Activated T-helper 2 cell treated with anti-CD3 and anti-CD28 coated beads, Interferon-gamma antibody, Interleukin-2, Interleukin-4, amounts not matched to agents 10 μg/mL and 5 μg/mL and 100 μg/mL, durations not matched to agents 14 hours and 24 hours and 36 hours (primary cell): ENCODE results near the gene EPC1. TPM values are rescaled to one million over a fixed set of nuclear protein-coding genes. Genes with fewer than 3 reads are reported as not detected.

Experiments
- DNase-seq: peaks from one replicate; pipeline ENCODE4 v3.0.0; 2021; ENCODE audit warnings: low spot score
- H3K27ac Mint-ChIP-seq: one replicate; pipeline ENCODE4 v1.8.0; 2021; ENCODE audit warnings: mixed read lengths
- H3K27me3 Mint-ChIP-seq: one replicate; pipeline ENCODE4 v1.8.0; 2021; ENCODE audit warnings: low read depth, mixed read lengths
- H3K36me3 Mint-ChIP-seq: one replicate; pipeline ENCODE4 v1.8.0; 2021; ENCODE audit warnings: low read depth, mixed read lengths
- H3K4me1 Mint-ChIP-seq: one replicate; pipeline ENCODE4 v1.8.0; 2021; ENCODE audit warnings: low read depth, mixed read lengths
- H3K4me3 Mint-ChIP-seq: one replicate; pipeline ENCODE4 v1.8.0; 2021; ENCODE audit warnings: low read depth, mild to moderate bottlenecking, moderate library complexity, mixed read lengths
- H3K9me3 Mint-ChIP-seq: one replicate; pipeline ENCODE4 v1.8.0; 2021; ENCODE audit warnings: mixed read lengths
- intact Hi-C: fragments of 100-400 bp; cut with micrococcal nuclease; formaldehyde crosslinking; loops from one replicate; pipeline ENCODE4 v1.15.1; 2023
- total RNA-seq: library from RNA; stranded (reverse); gene quantifications from 2 replicates; pipeline ENCODE4 v1.2.3, GENCODE V29; 2022

EPC1 gene
- total RNA-seq, 1 donor from 2014 or later: 35.3 TPM

DNA sequence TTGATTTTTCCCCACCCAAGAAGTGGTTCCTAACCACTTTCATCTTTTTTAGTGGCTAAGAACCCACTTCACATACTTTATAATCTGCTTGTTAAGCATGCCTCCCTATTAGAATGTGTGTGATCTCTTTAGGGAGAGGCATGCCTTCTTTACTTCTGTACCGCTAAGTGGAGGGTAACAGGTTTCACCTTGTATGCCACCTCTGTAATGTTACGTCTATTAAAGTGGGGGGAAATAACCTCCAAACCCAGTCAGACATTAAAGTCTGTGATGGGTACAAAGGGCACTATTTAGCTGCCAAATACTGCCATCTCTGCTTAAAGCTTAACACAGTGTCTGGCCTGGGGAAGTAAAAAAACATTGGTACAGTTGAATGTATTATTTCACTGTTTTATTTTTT lies 51.9 kb downstream of the EPC1 start:
- Mint-ChIP-seq H3K27me3 (no peaks in the 10 kb centered on the region), H3K27ac (no peak overlapping the region), H3K36me3 (peaks cover 18% of the 10 kb centered on the region), H3K4me1 (peaks cover 20% of the 10 kb centered on the region), H3K9me3 (no peaks in the 10 kb centered on the region), H3K4me3 (no peak overlapping the region)
- no peak for DNase-seq
- intact Hi-C loops: no loop called here

DNA sequence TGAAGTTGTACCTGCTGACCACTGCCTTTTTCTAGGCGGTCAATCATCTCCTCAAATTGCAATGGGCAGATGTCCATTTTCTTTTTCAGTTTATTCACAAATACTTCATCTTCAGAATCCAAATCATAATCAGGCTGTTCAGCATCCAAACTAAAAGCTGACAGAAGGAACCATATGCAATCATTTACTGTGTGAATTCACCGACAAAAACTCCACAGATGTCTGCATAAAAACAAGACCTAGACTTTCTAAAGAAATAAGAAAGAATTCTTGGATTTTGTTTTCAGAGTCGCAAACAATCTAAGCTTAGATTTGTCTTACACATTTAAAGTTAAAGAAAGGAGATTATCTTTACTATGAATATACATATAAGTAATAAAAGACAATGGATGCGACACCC lies 53.4 kb downstream of the EPC1 start:
- intact Hi-C loops: no loop called here
- no peak overlapping the region for H3K4me3 Mint-ChIP-seq
- H3K36me3 Mint-ChIP-seq: peaks cover 18% of the 10 kb centered on the region
- peaks cover 13% of the 10 kb centered on the region for H3K4me1 Mint-ChIP-seq
- H3K27me3 Mint-ChIP-seq: no peaks in the 10 kb centered on the region
- no peak for DNase-seq
- H3K9me3 Mint-ChIP-seq: no peaks in the 10 kb centered on the region
- no peak overlapping the region for H3K27ac Mint-ChIP-seq

DNA sequence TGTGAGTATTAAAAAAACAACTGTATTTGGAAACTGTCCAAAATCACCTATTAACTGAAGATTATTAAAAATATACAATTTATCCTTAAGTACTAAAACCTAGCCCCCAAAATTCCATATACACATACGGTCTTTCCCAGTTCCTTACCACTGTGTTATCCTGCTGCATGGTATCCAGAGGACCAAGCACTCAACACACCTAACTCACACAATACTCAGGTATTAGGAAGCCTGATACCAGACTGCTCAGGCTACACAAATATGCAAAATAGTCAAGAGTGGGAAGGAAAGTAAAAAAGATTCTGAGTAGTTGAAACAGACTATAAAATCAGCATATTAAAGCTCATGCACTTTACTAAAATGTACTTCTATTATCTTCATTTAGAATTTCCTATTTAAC lies 67.2 kb downstream of the EPC1 start:
- Mint-ChIP-seq H3K9me3 (no peaks in the 10 kb centered on the region), H3K4me3 (no peak overlapping the region), H3K27ac (no peak overlapping the region), H3K27me3 (no peaks in the 10 kb centered on the region), H3K36me3 (peaks cover 42% of the 10 kb centered on the region), H3K4me1 (peaks cover 2% of the 10 kb centered on the region)
- intact Hi-C loops: no loop called here
- no peak for DNase-seq

DNA sequence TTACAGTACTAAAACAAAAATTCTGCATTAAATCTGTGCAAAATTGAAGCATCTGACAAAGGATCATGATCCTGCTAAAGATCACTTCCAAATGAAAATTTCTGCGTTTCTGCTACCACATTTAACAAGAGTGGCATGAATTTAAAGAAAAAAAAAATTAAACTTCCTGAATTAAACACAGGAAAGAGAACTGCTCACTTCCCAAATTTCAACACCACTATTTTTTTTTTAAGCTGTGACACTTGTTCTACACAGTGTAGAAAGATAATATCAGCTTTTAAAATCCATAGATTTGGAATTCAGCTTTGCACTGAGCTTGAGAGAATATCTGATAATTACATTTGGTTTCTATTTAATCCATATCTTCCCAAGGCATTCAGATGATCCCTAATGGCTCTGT lies 73.6 kb downstream of the EPC1 start:
- Mint-ChIP-seq H3K4me3 (no peak overlapping the region), H3K4me1 (peaks cover 2% of the 10 kb centered on the region), H3K9me3 (no peaks in the 10 kb centered on the region), H3K27me3 (no peaks in the 10 kb centered on the region), H3K27ac (no peak overlapping the region), H3K36me3 (peaks cover 55% of the 10 kb centered on the region)
- intact Hi-C loops: no loop called here
- DNase-seq: no peak

DNA sequence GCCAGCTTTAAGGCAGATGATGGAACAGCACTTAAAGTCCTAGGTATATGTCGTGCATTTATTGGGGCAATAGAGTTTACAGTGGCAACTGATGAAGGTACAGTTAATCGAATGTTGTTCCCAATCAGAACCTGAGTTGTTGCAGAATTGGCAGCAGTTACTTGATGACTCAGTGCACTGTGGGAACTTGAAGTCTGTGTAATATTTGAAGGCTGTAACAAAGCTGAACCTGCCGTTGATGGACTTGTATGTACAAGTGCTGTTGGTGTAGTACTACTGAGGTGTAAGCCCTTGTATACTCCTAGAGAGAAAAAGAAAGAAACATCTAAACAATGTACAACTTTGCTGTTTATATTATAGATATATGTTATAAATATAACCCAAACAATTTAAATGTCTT lies 75.3 kb downstream of the EPC1 start:
- Mint-ChIP-seq H3K27ac (no peak overlapping the region), H3K4me3 (no peak overlapping the region), H3K27me3 (no peaks in the 10 kb centered on the region), H3K4me1 (peaks cover 2% of the 10 kb centered on the region), H3K36me3 (peaks cover 69% of the 10 kb centered on the region), H3K9me3 (no peaks in the 10 kb centered on the region)
- intact Hi-C loops: no loop called here
- DNase-seq: no peak

DNA sequence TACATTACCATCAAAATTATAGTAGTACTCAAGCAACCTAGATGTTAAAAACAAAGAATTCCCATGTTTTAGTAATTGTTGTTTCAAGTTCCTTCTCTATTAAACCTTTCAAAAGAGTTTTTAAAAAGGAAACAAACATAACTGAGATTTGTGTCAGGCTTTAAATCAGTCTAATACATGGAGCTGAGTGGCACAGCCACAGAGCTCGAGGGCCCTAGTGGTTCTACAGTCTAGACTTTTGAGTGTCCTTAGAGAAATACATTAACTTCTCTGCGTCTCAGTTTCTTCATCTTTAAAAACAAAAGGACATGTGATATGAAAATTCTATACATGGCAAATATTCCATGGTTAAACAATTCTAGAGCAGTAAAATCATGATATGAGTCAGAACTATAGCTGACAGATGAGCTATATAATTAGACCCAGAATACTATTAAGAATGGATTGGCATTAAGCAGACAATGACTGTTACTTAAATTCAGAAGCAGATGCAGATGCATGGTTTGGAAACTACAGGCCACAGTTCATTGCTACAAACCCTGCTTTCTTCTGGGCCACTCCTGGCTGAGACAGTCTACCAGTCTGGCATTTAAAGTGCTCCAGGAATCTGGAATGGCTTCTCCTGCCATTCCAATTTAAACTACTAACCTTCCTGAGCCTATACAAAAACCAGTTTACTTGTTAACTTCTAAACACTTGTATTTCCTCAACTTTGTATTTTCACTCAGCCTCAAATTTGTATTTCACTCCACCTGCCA lies 77.4 kb downstream of the EPC1 start:
- Mint-ChIP-seq H3K4me1 (peaks cover 2% of the 10 kb centered on the region), H3K27ac (no peak overlapping the region), H3K36me3 (peaks cover 63% of the 10 kb centered on the region), H3K4me3 (no peak overlapping the region), H3K27me3 (no peaks in the 10 kb centered on the region), H3K9me3 (no peaks in the 10 kb centered on the region)
- no peak for DNase-seq
- intact Hi-C loops: no loop called here

DNA sequence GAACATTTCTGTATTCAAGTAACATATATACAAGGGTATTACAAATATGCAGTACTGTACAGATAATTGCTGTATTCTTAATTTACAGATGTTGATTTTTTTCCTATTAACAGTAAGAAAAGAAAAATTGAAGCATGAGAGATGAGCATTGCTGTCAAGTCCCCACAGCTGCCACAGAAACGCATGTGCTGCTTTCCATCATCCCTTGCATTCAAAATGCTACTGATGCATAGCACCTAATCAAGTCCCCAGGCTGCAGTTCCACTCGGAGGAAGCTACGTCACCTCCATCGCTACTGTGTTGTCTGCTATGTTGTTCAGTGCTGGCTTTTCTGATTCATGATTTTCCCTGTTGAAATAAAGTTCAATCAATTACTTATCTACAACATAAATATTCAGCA lies 78.2 kb downstream of the EPC1 start:
- peaks cover 60% of the 10 kb centered on the region for H3K36me3 Mint-ChIP-seq
- peaks cover 2% of the 10 kb centered on the region for H3K4me1 Mint-ChIP-seq
- no peaks in the 10 kb centered on the region for H3K9me3 Mint-ChIP-seq
- DNase-seq: no peak
- intact Hi-C loops: no loop called here
- H3K27me3 Mint-ChIP-seq: no peaks in the 10 kb centered on the region
- H3K4me3 Mint-ChIP-seq: no peak overlapping the region
- no peak overlapping the region for H3K27ac Mint-ChIP-seq

DNA sequence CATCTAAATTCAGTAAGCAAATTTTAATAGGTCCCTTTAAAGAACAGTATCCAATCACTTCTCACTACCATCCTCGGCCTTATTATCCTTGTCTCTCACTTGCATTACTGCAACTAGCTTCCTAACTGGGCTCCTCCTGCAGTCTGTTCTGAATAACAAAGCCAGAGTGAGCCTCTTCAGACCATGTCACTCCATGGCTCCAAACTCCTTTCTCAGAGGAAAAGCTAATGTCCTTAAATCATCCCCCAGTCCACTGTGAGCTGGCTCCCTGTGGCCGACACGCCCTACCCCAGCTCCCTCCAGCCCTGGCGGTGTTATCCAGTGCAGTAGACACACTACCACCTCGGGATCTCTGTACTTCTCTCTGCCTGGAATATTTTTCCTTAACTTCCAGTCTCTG lies 80.0 kb downstream of the EPC1 start:
- Mint-ChIP-seq H3K4me3 (no peak overlapping the region), H3K27ac (no peak overlapping the region), H3K36me3 (peaks cover 48% of the 10 kb centered on the region), H3K4me1 (peaks cover 2% of the 10 kb centered on the region), H3K27me3 (no peaks in the 10 kb centered on the region), H3K9me3 (no peaks in the 10 kb centered on the region)
- intact Hi-C loops: no loop called here
- no peak for DNase-seq

DNA sequence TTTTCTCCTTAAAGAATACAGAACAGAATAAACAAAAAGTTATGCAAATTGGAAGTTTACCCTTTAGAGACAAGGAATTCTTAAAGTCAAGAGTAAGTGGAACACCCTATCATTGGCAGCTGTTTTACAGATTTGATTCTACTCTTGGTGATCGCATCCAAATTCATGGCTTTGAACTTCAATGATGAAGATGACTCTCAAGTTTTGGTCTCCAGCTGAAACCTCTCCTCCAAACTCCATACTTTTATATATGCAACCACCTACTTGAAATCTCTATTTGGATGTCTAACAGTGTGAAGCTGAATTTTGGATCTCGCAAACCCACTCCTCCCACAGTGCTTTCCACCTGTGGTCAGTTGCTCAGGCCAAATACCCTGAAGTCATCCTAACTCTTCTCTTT lies 80.4 kb downstream of the EPC1 start:
- Mint-ChIP-seq H3K9me3 (no peaks in the 10 kb centered on the region), H3K27ac (no peak overlapping the region), H3K36me3 (peaks cover 44% of the 10 kb centered on the region), H3K27me3 (no peaks in the 10 kb centered on the region), H3K4me3 (no peak overlapping the region), H3K4me1 (peaks cover 2% of the 10 kb centered on the region)
- intact Hi-C loops: no loop called here
- no peak for DNase-seq

DNA sequence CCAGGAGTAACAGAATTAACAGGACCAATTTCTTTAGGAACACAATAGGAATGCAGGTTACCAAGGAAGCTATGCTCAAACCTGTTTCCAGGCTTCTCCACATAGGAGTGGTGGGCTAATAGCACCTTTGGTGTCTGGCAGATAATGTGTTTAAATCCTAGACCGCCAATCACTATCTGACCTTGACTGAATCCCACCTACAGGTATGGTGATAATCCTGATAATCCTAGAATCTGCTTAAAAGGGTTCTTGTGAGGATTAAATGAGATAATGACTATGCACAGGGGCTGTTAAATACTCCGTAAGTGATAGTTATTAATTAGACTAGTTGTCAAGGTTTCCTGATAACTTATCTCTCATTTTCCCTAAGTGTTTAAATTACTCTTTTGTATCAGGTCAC lies 81.2 kb downstream of the EPC1 start:
- no peak overlapping the region for H3K27ac Mint-ChIP-seq

DNA sequence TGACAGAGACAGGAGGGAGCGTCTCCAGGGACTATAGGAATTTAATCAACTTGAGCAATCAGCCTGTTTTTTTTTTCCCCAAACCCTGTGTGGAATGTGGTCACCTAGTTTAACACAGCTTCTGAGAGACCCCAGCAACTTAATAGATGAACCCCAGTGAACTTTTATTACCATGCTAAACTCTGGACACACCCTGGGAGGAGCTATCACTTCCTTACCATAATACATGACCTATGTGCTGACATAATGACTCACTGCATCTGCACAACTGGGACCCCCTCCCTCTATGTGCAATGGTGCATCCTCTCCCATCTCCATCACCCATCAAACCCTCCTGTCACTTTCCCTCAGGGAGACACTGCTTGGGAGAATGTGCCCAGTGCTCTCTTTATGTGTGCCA lies 83.7 kb downstream of the EPC1 start:
- intact Hi-C loops: no loop called here
- no peak for DNase-seq
- H3K27me3 Mint-ChIP-seq: no peaks in the 10 kb centered on the region
- H3K4me3 Mint-ChIP-seq: no peak overlapping the region
- no peak overlapping the region for H3K27ac Mint-ChIP-seq
- H3K9me3 Mint-ChIP-seq: no peaks in the 10 kb centered on the region
- H3K36me3 Mint-ChIP-seq: peaks cover 17% of the 10 kb centered on the region
- no peaks in the 10 kb centered on the region for H3K4me1 Mint-ChIP-seq

More for the DNA sequence above, 81.2 kb downstream of the EPC1 start:
- H3K4me1 Mint-ChIP-seq: peaks cover 2% of the 10 kb centered on the region
- DNase-seq: no peak
- H3K36me3 Mint-ChIP-seq: peaks cover 37% of the 10 kb centered on the region
- H3K27me3 Mint-ChIP-seq: no peaks in the 10 kb centered on the region
- no peaks in the 10 kb centered on the region for H3K9me3 Mint-ChIP-seq
- no peak overlapping the region for H3K4me3 Mint-ChIP-seq
- intact Hi-C loops: no loop called here

DNA sequence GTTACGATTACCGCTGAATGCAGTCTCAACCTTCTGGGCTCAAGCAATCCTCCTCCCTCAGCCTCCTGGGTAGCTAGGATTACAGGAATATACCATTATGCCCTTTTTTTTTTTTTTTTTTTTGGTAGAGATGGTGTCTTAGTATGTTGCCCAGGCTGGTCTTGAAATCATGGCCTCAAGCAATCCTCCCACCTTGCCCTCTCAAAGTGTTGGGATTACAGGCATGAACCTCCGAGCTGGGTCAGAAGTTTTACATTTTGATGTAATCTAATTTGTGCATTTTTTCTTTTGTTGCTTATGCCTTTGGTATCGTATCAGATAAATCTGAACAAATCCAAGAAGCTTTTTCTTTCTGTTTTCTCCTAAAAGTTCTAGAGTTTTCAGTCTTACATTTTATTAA lies 87.4 kb downstream of the EPC1 start:
- Mint-ChIP-seq H3K36me3 (no peaks in the 10 kb centered on the region), H3K9me3 (no peaks in the 10 kb centered on the region), H3K27ac (no peak overlapping the region), H3K27me3 (no peaks in the 10 kb centered on the region), H3K4me1 (peaks cover 5% of the 10 kb centered on the region), H3K4me3 (no peak overlapping the region)
- no peak for DNase-seq
- intact Hi-C loops: no loop called here

DNA sequence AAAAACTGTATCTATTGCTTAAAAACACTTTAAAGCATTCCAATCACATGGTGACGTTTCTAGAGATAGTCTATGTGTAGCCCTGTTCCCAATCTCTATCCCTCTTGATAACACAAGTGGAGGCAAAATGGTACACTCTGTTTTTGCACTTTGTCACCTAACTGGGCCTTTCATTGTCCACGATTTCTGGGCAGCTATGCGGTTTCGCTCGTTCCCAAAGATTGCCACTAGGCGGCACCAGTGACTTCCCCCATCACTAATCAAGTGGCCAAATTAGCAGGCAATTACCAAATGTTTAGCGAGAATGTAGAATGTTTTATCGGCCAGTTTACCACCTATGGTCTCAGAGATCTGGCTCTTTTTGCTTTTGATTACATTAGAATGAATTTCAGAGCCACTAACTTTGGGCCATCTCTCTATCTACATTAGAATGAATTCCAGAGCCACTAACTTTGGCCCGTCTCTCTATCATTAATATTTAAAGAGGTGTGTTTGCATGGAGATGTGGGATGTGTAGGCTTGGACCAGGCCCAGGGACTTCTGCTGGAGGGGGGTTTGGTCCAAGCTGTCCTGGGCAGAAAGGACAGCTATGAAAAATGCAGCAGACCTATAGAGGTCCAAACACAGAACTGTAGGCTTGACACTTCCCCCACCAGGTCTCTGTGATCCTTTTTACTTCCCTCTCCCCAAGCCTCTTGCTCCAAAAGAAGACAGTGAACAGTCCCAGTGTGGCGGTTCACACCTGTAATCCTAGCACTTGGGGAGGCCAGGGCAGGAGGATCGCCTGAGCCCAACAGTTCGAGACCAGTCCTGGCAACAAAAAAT lies 90.1 kb downstream of the EPC1 start:
- Mint-ChIP-seq H3K36me3 (no peaks in the 10 kb centered on the region), H3K27ac (no peak overlapping the region), H3K9me3 (no peaks in the 10 kb centered on the region), H3K4me1 (peaks cover 13% of the 10 kb centered on the region), H3K4me3 (no peak overlapping the region), H3K27me3 (no peaks in the 10 kb centered on the region)
- intact Hi-C loops: loop anchor here (1.0 to 2.0 kb wide), 3 partner anchors 62 to 111 kb away; no protein-coding TSS in a partner anchor
- DNase-seq: peak; percentile 59
